HS-5 (cell line): ENCODE results near the gene CREB5.
"Not testable (repeated sequence)": the region's sequence is repeated elsewhere in the genome, so short reads cannot be mapped to it uniquely, and the experiment has no call there.

Source experiments
- DNase-seq: peaks from one replicate; pipeline ENCODE4 v3.0.0-alpha.2; 2012; ENCODE audit warnings: low read depth

CREB5 gene

DNA sequence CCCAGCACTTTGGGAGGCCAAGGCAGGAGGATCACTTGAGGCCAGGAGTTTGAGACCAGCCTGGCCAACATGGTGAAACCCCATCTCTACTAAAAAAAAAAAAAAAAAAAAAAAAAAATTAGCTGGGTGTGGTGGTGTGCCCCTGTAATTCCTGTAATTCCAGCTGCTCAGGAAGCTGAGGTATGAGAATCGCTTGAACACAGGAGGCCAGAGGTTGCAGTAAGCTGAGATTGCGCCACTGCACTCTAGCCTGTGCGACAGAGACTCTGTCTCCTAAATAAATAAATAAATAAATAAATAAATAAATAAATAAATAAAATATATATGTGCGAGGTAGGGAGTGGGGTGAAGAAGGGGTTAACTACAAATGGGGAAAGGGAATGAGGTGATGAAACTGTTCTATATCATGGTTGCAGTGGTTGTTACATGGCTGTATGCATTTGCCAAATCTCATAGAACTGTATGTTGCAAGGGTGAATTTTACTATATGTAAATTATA lies 199.1 kb downstream of the CREB5 start:
- not testable (repeated sequence) for DNase-seq

DNA sequence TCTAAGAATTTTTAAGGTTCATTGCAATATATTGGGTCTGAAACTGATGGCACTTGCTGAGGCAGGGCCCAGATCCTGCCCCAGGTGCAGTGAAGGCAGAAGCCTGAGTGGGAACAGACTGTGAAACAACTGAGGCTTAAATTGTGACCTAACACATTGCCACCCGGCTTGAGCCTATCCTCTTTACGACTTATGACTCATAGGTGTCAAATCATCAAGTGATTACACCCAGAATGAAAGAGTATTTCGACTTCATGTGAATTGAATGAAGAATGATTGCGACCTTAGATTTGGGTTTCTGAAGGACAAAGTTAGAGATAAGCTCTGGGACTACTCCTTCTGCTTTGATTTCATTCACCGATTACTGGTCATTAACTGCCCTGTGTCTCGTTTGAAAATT lies 200.9 kb downstream of the CREB5 start:
- no peak for DNase-seq

DNA sequence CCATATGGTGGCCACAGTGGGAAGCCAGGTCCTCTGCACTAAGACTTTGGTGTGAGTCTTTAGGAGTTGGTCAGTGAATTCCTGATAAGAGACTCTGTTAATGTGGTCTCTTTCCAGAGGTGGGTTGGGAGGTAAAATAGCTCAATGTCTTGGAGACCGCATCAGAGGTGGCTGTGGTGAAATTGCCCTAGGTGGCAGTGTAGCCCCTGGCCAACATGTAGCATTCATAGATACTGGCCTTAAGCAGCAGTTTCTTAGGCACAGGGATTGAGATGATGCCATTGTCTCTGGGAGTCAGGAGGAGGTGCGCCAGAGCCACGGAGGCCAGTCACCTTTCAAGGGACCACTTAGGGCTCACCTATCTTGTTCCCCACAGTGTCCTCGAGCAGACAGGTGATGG lies 202.8 kb downstream of the CREB5 start:
- DNase-seq = no peak

DNA sequence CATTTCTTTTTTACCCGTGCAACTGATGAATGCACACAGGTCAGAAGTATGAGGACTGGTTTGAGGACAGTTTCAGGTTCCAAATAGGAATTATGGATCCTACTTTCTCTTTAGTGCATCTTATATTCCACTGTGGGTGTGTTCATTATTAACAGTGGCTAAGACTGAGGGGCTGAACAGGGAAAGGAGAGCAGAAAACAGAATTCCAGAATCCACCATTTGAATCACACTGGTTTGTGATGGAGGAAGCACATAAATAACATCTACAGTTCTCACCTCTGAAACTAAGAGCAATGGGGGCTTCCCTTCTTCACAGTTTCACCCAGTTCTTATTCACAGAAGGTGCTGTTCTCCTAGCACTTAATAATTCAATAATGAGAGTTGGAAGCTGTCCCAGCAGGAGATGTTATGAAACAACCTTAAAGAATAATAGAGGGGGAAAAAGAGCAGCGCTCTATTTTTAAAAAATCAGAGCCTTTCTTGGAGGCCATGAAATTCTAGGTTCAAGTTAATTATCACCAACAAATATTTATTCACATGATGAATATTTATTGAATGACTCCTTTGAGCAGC lies 205.1 kb downstream of the CREB5 start:
- DNase-seq = no peak

DNA sequence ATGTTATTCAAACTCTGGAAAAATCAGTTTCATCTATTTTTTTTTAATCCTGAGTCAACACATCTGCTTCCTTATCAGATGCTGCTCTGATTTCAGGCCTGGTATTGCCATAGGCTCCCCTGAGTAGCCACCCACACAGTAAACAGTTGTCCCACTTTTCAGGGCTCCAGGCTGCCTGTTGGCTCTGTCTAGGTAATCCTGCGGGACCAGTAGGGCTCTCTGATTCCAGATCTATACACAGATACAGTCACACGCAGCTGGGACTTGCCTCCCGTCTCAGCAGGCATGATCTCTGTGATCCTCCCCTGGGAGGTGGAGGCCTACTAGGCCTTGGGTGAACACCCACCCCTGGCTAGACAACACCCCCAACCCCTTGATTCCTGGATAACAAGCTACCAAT lies 206.1 kb downstream of the CREB5 start:
- no peak for DNase-seq

DNA sequence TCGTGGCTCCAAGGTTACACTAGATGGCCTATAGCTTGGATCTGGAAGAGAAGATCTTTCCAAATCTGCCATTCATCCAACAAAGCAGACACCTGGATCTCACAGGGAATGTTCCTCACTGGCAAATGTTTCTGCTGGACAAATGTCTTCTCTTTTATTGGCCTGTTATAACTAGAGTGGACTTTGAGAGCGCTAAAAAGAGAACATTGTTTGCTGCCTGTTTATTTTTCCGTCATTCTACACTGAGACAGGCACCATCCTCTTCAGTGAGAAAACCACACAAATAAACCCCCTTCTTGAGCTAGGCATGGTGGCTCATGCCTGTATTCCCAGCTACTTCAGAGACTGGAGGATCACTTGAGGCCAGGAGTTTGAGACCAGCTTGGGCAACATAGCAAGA lies 206.9 kb downstream of the CREB5 start:
- no peak for DNase-seq

DNA sequence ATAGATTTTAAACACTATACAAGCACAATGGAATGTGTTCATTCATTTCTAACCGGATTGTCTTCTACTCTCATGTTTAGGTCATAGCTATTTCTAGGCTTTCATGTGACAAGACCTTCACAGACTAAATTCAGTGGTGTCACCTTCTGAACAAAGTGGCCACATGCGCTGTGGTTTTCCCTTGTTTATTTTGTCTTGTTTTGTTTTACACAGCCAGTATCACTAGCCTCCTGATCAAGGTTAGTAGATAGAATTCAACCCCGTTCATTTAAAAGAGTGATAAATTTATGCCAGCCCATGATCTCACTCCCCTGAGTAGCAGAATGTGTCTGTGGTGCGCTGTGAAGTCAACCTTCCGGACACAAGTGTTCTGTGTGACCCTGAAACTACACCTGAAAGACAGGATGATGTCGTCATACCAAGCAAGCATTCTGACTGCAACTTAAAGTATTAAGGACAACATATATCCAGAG lies 209.1 kb downstream of the CREB5 start:
- no peak for DNase-seq

DNA sequence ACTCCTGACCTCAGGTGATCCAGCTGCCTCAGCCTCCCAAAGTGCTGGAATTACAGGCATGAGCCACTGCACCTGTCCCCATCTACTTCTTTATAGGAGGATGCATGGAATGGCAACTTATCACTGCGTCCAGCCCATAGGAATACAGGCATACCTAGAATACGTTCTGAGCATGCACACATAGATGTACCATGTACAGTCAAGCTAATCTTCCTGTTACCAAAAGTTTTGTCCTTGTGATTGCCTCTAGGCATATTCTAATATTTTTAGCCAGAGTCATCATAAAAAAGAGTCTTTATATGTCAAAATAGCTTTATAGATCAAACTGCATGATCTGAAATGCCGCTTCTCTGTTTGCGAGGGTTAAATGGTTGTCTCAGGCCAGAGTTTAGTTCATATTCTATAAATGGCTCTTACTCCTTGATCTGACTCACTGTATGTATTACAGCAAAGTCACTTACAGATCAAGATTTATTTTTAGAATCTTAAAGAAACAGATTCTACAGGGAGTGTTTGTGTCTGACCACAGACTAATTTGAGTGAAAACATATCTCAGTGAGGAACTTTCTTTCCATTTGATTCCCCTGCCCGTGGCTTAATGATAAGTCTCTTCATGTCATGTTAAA lies 210.9 kb downstream of the CREB5 start:
- no peak for DNase-seq

DNA sequence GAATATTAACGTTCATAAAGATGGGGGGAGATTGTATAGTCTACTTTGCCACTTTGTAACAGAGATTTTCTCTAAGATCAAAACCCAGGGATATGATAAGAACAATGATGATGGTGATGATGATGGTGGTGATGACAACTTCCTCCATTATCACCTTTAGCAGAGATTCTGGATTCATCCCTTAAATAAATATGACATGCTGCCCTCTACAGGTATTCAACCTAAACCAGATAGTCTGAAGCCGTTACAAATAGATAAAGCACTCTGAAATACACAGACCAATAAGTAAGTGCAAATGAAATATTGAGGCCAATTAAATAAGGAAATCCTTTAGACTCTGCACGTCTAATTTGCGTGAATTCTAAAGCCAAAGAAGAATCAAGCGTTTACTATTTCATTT lies 211.5 kb downstream of the CREB5 start:
- DNase-seq = no peak

DNA sequence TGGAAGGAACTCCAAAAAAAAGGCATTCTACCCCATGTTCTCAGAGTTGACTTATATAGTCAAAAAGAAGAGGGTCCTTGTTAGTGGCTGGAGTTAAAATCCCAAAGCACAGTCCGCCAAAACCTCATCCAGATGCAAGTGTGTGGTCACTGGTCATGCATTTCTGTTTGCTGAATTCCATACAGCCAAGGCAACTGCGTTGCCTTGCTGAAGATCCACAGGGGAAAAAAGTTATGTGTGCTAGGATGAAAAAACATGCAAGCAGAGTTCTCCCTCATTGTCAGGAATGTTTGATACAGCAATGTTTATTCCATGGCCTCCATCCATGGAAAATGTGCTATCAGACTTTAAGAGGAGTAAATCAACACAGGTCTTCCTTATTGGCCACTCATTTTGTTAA lies 213.1 kb downstream of the CREB5 start:
- DNase-seq = no peak

DNA sequence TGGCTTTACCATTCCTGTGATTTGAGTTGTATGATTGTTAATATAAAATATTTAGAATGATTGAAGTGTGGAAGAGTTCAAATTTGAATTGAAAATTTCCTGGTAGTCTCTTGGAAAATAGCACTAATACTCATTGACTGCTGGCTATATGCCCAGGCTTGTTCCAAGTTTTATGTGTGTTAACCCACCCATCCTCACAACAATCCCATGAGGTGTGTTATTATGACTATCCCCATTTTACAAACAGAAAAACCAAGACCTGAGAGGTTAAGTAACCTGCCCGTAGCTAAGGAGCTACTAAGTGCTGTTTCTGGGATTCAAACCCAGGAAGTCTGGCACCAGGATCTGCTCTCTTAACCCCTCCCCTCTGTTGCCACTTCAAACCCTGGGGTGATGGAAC lies 213.9 kb downstream of the CREB5 start:
- no peak for DNase-seq

DNA sequence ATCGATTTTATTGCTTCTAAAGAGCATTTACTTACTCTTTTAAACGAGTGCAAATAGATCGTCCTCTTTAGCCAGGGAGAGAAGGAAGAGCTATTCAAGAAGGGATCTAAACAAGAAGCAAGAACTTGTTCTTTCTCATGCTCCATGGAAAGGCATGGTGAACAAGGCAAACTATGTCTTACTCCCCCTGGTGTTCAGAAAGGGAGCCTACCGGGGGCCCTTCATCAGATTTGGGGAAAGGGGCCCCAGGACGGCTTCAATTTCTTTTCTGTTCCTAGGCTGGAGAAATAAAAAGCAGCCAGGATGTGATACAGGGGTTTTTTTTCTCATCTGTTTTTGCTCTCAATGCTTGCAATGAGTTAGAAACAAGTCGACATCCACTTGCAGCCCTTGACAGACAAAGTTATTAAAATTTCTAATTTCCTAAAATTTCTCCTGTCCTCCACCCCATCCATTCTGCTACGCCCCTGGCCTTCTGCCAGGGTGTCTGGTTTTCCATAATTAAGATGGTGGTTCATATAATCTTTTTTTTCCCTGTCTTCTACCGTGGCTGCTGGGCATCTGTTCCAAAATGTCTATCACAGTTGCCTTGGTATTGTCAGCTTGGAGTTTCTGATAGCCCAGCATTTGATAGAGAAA lies 214.4 kb downstream of the CREB5 start:
- DNase-seq = peak; percentile 18

DNA sequence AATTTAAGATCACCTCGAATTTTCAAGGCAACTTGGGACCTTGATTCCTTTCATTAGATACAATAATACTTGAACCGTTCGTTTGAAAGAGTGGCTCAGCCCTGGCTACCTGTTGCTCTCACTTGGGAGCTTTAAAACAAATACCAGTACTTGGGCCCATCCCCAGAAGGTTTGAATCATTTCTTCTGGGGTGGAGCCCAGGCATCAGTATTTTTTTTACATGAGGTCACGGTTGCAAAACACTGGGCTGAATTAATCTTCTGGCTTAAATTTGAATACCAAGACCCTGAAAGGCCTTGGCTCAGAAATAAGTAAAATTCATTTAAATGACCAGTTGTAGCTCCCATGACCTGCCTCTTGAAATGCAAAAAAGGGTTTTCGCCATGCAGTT lies 214.9 kb downstream of the CREB5 start:
- no peak for DNase-seq

DNA sequence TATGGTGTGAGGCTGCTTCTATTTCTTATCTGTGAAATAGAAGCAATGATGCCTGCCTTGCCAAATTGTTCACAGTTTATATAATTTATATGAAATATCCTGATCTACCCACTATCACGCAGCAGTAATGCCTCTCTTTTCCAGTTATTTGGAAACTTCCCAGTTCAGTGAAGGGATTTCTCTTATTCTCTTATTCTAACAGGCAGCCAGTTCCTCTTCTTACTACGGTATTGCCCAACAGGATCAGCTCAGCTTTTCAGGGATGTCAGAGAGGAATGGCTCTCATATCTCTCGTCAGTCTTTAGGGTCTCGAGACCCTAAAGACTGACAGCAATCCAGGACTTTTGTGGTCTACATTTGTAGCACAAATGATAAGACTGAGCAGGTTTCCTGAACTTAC lies 215.6 kb downstream of the CREB5 start:
- no peak for DNase-seq

DNA sequence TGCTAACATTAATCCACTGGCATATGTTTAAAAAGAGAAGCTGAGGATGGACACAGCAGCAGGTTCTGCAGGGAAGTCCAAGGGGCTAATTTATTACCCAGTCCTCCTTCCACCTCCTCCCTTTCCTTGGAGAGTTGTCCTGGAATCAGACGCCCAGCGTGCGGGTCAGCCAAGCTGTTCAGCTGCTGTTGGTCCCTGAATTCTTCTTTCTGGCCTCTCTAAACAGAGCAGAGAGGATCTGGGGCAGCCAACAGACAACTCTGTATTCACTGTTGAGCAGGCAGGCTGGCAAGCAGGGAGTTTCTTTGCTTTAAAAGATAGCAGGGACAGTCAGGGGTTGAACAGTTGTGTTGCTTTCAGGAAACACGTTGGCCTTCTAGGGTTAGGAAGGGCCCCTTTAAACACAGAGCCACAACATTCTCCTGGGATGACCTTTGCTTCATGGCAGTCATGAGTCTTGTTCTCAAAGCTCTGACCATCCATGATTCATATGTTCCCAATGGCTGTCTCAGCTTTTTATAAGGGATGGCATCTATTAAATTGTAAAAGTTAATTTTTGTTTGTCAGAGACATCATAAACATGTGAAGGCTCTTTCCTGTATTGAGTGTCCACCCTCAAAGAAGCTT lies 217.0 kb downstream of the CREB5 start:
- peak; percentile 36 for DNase-seq

DNA sequence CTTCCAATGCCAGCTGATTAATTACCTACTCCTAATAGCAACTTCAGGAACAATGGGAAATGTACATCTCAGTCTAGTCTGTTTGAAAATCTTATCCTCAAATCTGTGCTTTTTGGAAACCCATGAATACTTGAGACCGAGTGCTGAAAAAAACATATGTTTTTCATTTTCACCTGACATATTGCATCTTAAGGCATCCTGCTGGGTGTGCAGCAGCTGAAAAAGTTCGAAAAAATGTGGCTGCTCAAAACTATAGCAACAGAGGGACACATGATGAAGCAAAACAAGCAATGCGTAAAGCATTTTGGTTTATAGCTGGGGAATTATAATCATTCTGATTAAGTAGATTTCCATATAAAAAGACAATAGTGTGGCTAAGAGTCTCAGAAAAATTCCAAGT lies 218.0 kb downstream of the CREB5 start:
- DNase-seq = no peak

DNA sequence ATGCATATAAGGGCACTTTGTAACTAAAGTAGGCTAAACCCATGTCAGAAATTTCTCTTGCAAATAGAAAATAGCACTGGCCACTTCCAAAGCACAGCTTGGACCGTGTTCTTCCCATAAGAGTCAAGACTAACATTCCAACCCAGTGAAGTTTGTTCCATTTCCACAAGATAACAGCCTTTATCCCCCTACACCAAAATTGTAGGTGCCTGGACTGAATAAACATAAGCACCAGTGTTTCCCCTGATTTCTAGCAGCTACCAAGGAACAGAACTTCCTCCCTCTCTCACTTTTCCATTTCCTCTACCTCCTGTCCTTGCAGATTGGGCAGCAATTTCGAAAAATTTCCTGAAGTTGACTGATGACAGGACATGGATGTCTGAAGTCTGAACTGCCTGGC lies 219.7 kb downstream of the CREB5 start:
- DNase-seq = no peak

DNA sequence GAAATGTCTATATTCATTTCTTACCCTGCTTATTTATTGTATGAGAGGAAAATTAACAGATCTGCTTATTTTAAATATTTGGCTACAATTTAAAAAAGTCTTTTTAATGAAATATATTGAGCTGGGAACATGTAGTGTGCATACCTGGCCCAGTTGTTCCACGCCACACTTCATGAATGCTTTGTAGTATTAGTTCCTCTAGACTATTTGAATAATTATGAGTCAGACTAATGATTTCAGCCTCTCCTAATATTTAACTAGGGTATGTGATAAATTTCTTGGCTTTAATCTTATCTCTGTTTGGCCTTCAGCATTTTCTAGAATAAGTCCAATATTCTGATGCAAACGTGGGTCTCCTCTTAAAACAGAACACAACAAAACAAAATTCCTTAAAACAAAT lies 226.6 kb downstream of the CREB5 start:
- no peak for DNase-seq

DNA sequence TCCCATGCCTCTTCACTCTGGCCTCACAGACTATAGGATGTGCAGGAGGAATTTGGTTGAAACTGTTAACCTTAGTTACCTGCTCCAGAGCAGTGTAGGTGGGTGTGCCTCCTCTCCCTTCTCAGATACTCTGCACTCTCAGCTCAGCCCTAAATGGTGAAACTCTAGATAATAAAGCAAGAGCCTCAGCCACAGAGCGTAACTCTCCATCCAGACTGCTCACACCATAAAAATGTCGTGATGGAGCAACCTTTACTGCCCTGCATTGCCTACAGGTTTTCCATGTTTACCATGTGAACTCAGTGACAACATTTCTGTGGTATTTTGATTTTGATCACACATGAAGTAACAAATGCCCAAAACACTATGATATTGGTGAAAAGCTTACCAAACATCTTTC lies 227.7 kb downstream of the CREB5 start:
- no peak for DNase-seq

DNA sequence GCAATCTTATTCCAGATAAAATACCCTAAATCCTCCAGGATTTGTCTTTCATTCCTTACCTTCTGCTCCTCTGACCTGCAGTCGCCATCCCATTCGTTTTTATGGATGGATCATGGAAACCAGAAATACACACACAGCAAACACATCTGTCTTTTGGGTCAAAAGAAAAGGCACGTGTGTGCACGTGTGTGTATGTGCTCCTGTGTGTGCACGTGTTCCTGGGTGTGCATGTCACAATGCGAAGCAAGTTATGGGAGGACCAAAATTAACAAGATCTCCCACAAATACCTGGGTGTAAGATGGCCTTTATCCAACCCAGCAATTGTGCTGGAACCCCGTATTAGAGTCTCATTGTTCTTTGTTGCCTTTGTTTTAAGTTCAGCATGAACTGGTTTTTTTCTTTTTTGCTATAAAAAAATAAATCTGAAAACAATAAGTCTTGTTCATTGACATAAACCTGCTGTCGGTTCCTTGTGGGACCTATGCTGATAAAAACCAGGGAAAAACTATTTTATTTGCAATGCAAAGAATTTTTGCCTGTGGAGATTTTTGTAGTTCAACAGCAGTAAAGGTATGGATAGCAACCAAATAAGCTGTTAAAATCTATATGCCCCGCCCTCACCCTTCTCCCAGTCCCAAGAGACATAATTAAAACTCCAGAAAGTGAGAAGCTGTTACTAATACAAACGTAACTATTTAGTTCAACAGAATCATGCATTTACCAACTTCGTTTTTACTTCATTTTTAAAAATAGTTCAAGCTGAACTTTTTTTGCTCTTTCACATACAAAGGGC lies 229.6 kb downstream of the CREB5 start:
- no peak for DNase-seq

DNA sequence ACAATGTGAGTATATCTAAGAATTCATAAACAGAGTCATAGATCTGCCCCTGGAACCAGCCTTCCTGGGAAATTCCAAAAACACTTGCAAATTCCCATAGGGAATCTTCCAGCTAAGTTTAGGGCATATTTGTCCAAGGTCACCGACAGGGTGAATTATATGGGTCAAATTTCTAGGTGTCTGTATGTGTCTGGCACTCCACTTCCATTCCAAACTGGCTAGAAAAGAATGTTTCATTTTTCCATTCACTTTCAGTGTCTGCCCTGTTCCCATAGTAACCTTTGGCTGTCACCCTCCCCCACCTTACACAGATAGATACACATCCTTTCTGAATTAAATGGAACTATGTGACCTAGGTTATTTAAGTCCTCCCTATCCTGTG lies 230.9 kb downstream of the CREB5 start:
- DNase-seq = no peak

DNA sequence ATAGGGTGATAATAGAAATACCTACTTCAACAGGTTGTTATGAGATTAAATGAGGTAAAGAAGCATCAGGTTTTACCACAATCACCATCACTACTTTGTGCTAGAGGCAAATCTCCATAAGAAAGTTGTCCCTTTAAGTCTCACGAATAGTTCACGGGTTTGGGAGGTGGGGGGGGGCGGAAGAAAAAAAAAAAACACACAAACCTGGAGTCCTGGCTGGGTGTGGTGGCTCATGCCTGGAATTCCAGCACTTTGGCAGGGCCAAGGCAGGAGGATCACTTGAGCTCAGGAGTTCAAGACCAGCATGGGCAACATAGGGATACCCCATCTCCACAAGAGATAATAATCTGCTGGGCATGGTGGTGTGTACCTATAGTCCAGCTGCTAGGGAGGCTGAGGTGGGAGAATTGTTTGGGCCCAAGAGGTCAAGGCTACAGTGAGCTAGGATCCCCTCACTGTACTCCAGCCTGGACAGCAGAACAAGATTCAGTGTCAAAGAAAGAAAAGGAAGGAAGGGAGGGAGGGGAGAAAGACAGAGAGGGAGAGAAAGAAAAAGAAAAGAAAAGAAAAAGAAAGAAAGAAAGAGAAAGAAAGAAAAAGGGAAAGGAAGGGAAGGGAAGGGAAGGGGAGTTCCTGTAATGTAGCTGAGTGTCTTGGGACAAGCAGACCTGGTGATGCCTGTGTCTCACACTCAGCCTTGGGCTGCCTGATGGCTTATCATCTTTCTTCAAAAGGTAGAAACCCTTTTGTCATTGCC lies 231.4 kb downstream of the CREB5 start:
- DNase-seq = no peak
